Activated T-cell treated with anti-CD3 and anti-CD28 coated beads, Interleukin-2, amount 50 U/mL, for 4 hours (primary cell): ENCODE measurements around the gene PPP1R14C. TPM values are rescaled to one million over a fixed set of nuclear protein-coding genes. Genes with fewer than 3 reads are reported as not detected.
"Not testable (repeated sequence)": the region's sequence is repeated elsewhere in the genome, so short reads cannot be mapped to it uniquely, and the experiment has no call there.

Source experiments
- ATAC-seq, 2 donors: fragments of 200-7000 bp; cut with Tn5 transposase; one replicate each; pipeline ENCODE4 v1.10.0; 2021
- DNase-seq: peaks from one replicate; pipeline ENCODE4 v3.0.0-alpha.2; 2020
- H3K27me3 Mint-ChIP-seq: one replicate; pipeline ENCODE4 v1.8.0; 2021; ENCODE audit warnings: low read depth, mixed read lengths
- H3K36me3 Mint-ChIP-seq: one replicate; pipeline ENCODE4 v1.8.0; 2022; ENCODE audit warnings: mixed read lengths; ENCODE audit not compliant: insufficient read depth
- H3K4me1 Mint-ChIP-seq: one replicate; pipeline ENCODE4 v1.8.0; 2021; ENCODE audit warnings: low read depth, mixed read lengths
- H3K4me3 Mint-ChIP-seq: one replicate; pipeline ENCODE4 v1.8.0; 2021; ENCODE audit warnings: mild to moderate bottlenecking, moderate library complexity, mixed read lengths
- H3K9me3 Mint-ChIP-seq: one replicate; pipeline ENCODE4 v1.8.0; 2021; ENCODE audit warnings: mixed read lengths
- total RNA-seq, 3 donors: library from RNA; stranded (reverse); gene quantifications; one replicate each; pipeline ENCODE4 v1.2.1, GENCODE V29; 2021

Gene PPP1R14C
- total RNA-seq, 3 donors from 2014 or later = 0.18 to 0.52 TPM; not detected in 1

- H3K4me1 Mint-ChIP-seq = peaks cover 3% of the 10 kb centered on the region
- no peaks in the 10 kb centered on the region for H3K36me3 Mint-ChIP-seq
- ATAC-seq (no peak), DNase-seq (no peak)
- no peak overlapping the region for H3K4me3 Mint-ChIP-seq
- H3K27me3 Mint-ChIP-seq = peaks cover 9% of the 10 kb centered on the region
- H3K9me3 Mint-ChIP-seq = no peaks in the 10 kb centered on the region
Measured at GRCh38 chr6:150185732-150186117, 42.9 kb downstream of the PPP1R14C start.

- no peak overlapping the region for H3K4me3 Mint-ChIP-seq
- H3K9me3 Mint-ChIP-seq = no peaks in the 10 kb centered on the region
- H3K4me1 Mint-ChIP-seq = peaks cover 3% of the 10 kb centered on the region
- DNase-seq (no peak), ATAC-seq (no peak)
- no peaks in the 10 kb centered on the region for H3K36me3 Mint-ChIP-seq
- H3K27me3 Mint-ChIP-seq = peaks cover 13% of the 10 kb centered on the region
Measured at GRCh38 chr6:150186129-150186898, 43.5 kb downstream of the PPP1R14C start.

- not testable (repeated sequence) for H3K36me3 Mint-ChIP-seq, H3K9me3 Mint-ChIP-seq, DNase-seq, ATAC-seq, H3K4me1 Mint-ChIP-seq, H3K4me3 Mint-ChIP-seq
- peaks cover 15% of the 10 kb centered on the region for H3K27me3 Mint-ChIP-seq
Measured at GRCh38 chr6:150187433-150187832, 44.6 kb downstream of the PPP1R14C start.

GRCh38 chr6:150189122-150189521, 46.3 kb downstream of the PPP1R14C start:
- no peaks in the 10 kb centered on the region for H3K9me3 Mint-ChIP-seq
- no peak overlapping the region for H3K4me3 Mint-ChIP-seq
- peaks cover 15% of the 10 kb centered on the region for H3K27me3 Mint-ChIP-seq
- ATAC-seq (no peak), DNase-seq (no peak)
- H3K4me1 Mint-ChIP-seq = peaks cover 3% of the 10 kb centered on the region
- H3K36me3 Mint-ChIP-seq = no peaks in the 10 kb centered on the region

GRCh38 chr6:150191809-150192208, 49.0 kb downstream of the PPP1R14C start:
- H3K4me3 Mint-ChIP-seq = no peak overlapping the region
- H3K36me3 Mint-ChIP-seq = no peaks in the 10 kb centered on the region
- H3K27me3 Mint-ChIP-seq = peaks cover 19% of the 10 kb centered on the region
- no peak for DNase-seq
- H3K9me3 Mint-ChIP-seq = no peaks in the 10 kb centered on the region
- no peaks in the 10 kb centered on the region for H3K4me1 Mint-ChIP-seq
- no peak for ATAC-seq

GRCh38 chr6:150194195-150194594, 51.4 kb downstream of the PPP1R14C start:
- ATAC-seq = no peak
- no peaks in the 10 kb centered on the region for H3K9me3 Mint-ChIP-seq
- DNase-seq = no peak
- no peaks in the 10 kb centered on the region for H3K36me3 Mint-ChIP-seq
- H3K4me3 Mint-ChIP-seq = no peak overlapping the region
- H3K4me1 Mint-ChIP-seq = no peaks in the 10 kb centered on the region
- peaks cover 19% of the 10 kb centered on the region for H3K27me3 Mint-ChIP-seq

GRCh38 chr6:150195996-150196417, 53.2 kb downstream of the PPP1R14C start:
- H3K4me3 Mint-ChIP-seq = no peak overlapping the region
- no peaks in the 10 kb centered on the region for H3K9me3 Mint-ChIP-seq
- H3K27me3 Mint-ChIP-seq = peaks cover 9% of the 10 kb centered on the region
- no peak for ATAC-seq
- DNase-seq = no peak
- no peaks in the 10 kb centered on the region for H3K4me1 Mint-ChIP-seq
- H3K36me3 Mint-ChIP-seq = no peaks in the 10 kb centered on the region

GRCh38 chr6:150196942-150197745, 54.3 kb downstream of the PPP1R14C start:
- Mint-ChIP-seq H3K27me3 (peaks cover 6% of the 10 kb centered on the region), H3K36me3 (no peaks in the 10 kb centered on the region), H3K4me3 (no peak overlapping the region), H3K4me1 (no peaks in the 10 kb centered on the region), H3K9me3 (no peaks in the 10 kb centered on the region)
- ATAC-seq = no peak
- DNase-seq = no peak

- Mint-ChIP-seq H3K27me3 (peaks cover 5% of the 10 kb centered on the region), H3K4me1 (no peaks in the 10 kb centered on the region), H3K9me3 (no peaks in the 10 kb centered on the region), H3K36me3 (no peaks in the 10 kb centered on the region), H3K4me3 (no peak overlapping the region)
- DNase-seq = no peak
- no peak for ATAC-seq
Measured at GRCh38 chr6:150198532-150198931, 55.7 kb downstream of the PPP1R14C start.

- Mint-ChIP-seq H3K27me3 (peaks cover 5% of the 10 kb centered on the region), H3K4me3 (no peak overlapping the region), H3K36me3 (no peaks in the 10 kb centered on the region), H3K4me1 (no peaks in the 10 kb centered on the region), H3K9me3 (no peaks in the 10 kb centered on the region)
- ATAC-seq (no peak), DNase-seq (no peak)
Measured at GRCh38 chr6:150199241-150199640, 56.4 kb downstream of the PPP1R14C start.

GRCh38 chr6:150200428-150201100, 57.7 kb downstream of the PPP1R14C start:
- DNase-seq (no peak), ATAC-seq (no peak)
- H3K4me3 Mint-ChIP-seq = no peak overlapping the region
- peaks cover 5% of the 10 kb centered on the region for H3K27me3 Mint-ChIP-seq
- no peaks in the 10 kb centered on the region for H3K9me3 Mint-ChIP-seq
- H3K4me1 Mint-ChIP-seq = no peaks in the 10 kb centered on the region
- no peaks in the 10 kb centered on the region for H3K36me3 Mint-ChIP-seq

- Mint-ChIP-seq H3K4me1 (no peaks in the 10 kb centered on the region), H3K9me3 (no peaks in the 10 kb centered on the region), H3K27me3 (peaks cover 3% of the 10 kb centered on the region), H3K4me3 (no peak overlapping the region), H3K36me3 (no peaks in the 10 kb centered on the region)
- ATAC-seq = no peak
- DNase-seq = no peak
Measured at GRCh38 chr6:150201285-150201684, 58.4 kb downstream of the PPP1R14C start.

GRCh38 chr6:150201772-150202329, 59.0 kb downstream of the PPP1R14C start:
- H3K4me1 Mint-ChIP-seq = no peaks in the 10 kb centered on the region
- no peak overlapping the region for H3K4me3 Mint-ChIP-seq
- no peaks in the 10 kb centered on the region for H3K36me3 Mint-ChIP-seq
- DNase-seq (no peak), ATAC-seq (no peak)
- H3K9me3 Mint-ChIP-seq = no peaks in the 10 kb centered on the region
- peaks cover 1% of the 10 kb centered on the region for H3K27me3 Mint-ChIP-seq

GRCh38 chr6:150202404-150202803, 59.6 kb downstream of the PPP1R14C start:
- DNase-seq (no peak), ATAC-seq (no peak)
- Mint-ChIP-seq H3K4me3 (no peak overlapping the region), H3K9me3 (no peaks in the 10 kb centered on the region), H3K27me3 (peaks cover 1% of the 10 kb centered on the region), H3K4me1 (no peaks in the 10 kb centered on the region), H3K36me3 (no peaks in the 10 kb centered on the region)
